Erythroblast (primary cell): ENCODE results near the gene LRP1-AS.

Experiments
- GATA1 ChIP-seq: IDR thresholded peaks from 2 replicates; pipeline ENCODE4 v1.6.1; 2011; ENCODE audit warnings: low read depth, mild to moderate bottlenecking, control low read depth, low read length, moderate library complexity
- POLR2A ChIP-seq: IDR thresholded peaks from 2 replicates; pipeline ENCODE4 v1.6.1; 2011; ENCODE audit warnings: mild to moderate bottlenecking, low read length

DNA sequence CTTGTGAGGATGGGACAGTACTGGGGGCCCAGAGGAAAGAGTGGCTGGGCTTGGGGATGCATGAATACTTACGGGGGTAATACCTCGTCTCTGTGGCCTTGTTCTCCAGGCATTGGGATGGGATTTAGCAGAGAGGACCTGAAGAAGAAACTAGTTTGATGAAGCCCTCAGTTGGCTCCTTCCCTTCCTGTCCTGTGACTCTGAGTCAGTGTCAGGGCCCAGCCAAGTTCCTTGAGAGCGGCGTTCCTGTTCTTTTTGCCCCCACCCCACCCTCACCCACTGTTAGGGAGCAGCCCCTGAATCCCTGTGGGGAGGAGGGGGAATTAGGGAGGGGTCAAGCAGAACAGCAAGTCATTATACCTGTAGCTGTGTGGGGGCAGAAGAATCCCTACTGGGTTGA lies 5.2 kb upstream of the LRP1-AS start:
- TF ChIP-seq GATA1: no peak
- TF ChIP-seq POLR2A: no peak
